ENCODE results near the gene AR.

DNA sequence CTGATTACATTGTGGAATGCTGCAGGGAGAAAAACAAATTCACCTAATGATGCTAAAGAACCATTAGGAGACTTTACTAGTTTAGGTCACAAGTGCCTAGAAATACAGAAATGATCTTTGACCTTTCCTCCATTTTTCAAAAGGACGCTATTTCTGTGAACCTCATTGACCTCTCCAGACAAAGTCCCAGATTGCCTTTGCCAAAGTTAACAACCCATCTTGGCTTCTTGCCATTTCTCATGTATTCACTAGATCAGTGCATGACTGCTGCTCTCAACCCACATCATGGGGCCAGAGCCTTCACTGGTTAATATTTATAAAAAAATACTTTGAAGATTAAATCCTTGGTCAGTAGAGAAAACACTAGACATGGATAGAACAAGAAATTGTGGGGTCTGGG lies 19.9 kb upstream of the AR start:
- TF ChIP-seq, protein P1, sequence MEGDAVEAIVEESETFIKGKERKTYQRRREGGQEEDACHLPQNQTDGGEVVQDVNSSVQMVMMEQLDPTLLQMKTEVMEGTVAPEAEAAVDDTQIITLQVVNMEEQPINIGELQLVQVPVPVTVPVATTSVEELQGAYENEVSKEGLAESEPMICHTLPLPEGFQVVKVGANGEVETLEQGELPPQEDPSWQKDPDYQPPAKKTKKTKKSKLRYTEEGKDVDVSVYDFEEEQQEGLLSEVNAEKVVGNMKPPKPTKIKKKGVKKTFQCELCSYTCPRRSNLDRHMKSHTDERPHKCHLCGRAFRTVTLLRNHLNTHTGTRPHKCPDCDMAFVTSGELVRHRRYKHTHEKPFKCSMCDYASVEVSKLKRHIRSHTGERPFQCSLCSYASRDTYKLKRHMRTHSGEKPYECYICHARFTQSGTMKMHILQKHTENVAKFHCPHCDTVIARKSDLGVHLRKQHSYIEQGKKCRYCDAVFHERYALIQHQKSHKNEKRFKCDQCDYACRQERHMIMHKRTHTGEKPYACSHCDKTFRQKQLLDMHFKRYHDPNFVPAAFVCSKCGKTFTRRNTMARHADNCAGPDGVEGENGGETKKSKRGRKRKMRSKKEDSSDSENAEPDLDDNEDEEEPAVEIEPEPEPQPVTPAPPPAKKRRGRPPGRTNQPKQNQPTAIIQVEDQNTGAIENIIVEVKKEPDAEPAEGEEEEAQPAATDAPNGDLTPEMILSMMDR (IDR thresholded peaks at IDR 0.05; ENCODE audit: insufficient read depth, low read depth, low read length): no peak
- TF ChIP-seq EZH2 (IDR thresholded peaks at IDR 0.05; ENCODE audit: insufficient read depth, low read length): no peak
